CD14-positive monocyte (primary cell): ENCODE data around the gene RNF212. TPM values are rescaled to one million over a fixed set of nuclear protein-coding genes. Genes with fewer than 3 reads are reported as not detected.

Experiments
- DNase-seq, 3 donors: peaks; one replicate each; pipeline ENCODE4 v3.0.0-alpha.2; 2011 to 2022
- H2AFZ ChIP-seq: 2 replicates; pipeline ENCODE4 v1.6.0; 2012; ENCODE audit warnings: mild to moderate bottlenecking, low read depth, low read length, inconsistent platforms; ENCODE audit not compliant: insufficient read depth, poor library complexity, severe bottlenecking
- H3K27ac ChIP-seq, 2 donors: 1 replicate in 1 of 2; 2 replicates in 1 of 2; pipeline ENCODE4 v1.5.1; 2012 to 2013; ENCODE audit warnings: low read length in 2 of 2, control low read depth in 1 of 2, inconsistent platforms in 1 of 2, low read depth in 1 of 2, mild to moderate bottlenecking in 1 of 2
- H3K27me3 ChIP-seq, 2 donors: one replicate each; pipeline versions ENCODE4 v1.6.0 to v1.6.1; 2011 to 2013; ENCODE audit warnings: low read length in 2 of 2; ENCODE audit not compliant: control insufficient read depth in 2 of 2, insufficient read depth in 2 of 2
- H3K36me3 ChIP-seq, 2 donors: replicated peaks in 1 of 2; 1 replicate in 1 of 2; 2 replicates in 1 of 2; pipeline versions ENCODE4 v1.5.1 to v1.6.1; 2012 to 2013; ENCODE audit warnings: low read length in 2 of 2, control low read depth in 1 of 2, inconsistent platforms in 1 of 2, mild to moderate bottlenecking in 1 of 2; ENCODE audit not compliant: insufficient read depth in 2 of 2, control insufficient read depth in 1 of 2
- H3K4me1 ChIP-seq, 2 donors: 1 replicate in 1 of 2; 2 replicates in 1 of 2; pipeline versions ENCODE4 v1.5.1 to v1.6.1; 2012 to 2013; ENCODE audit warnings: low read length in 2 of 2, control low read depth in 1 of 2, inconsistent platforms in 1 of 2, mild to moderate bottlenecking in 1 of 2, moderate library complexity in 1 of 2; ENCODE audit not compliant: insufficient read depth in 2 of 2, control insufficient read depth in 1 of 2
- H3K4me2 ChIP-seq: replicated peaks from 2 replicates; pipeline ENCODE3; 2012; ENCODE audit warnings: low read length, moderate library complexity, mild to moderate bottlenecking; ENCODE audit not compliant: poor library complexity, severe bottlenecking; ENCODE audit errors: extremely low read depth
- H3K4me3 ChIP-seq, 3 experiments: fragments of 200-600 bp in 1 of 3; sonication (generic) in 1 of 3; replicated peaks in 1 of 3; 1 replicate in 2 of 3; 2 replicates in 1 of 3; pipeline ENCODE4 v1.5.1; 2011 to 2013; ENCODE audit warnings: low read length in 3 of 3, mild to moderate bottlenecking in 3 of 3, control low read depth in 2 of 3, low read depth in 2 of 3, inconsistent platforms in 1 of 3, moderate library complexity in 1 of 3
- H3K79me2 ChIP-seq: 2 replicates; pipeline ENCODE4 v1.6.0; 2012; ENCODE audit warnings: mild to moderate bottlenecking, control low read depth, inconsistent platforms, low read length, moderate library complexity; ENCODE audit not compliant: insufficient read depth
- H3K9ac ChIP-seq: 2 replicates; pipeline ENCODE4 v1.6.0; 2017; ENCODE audit warnings: low read length, mild to moderate bottlenecking; ENCODE audit not compliant: insufficient read depth, poor library complexity, severe bottlenecking
- H3K9me3 ChIP-seq, 2 donors: replicated peaks in 1 of 2; 1 replicate in 1 of 2; 2 replicates in 1 of 2; pipeline versions ENCODE4 v1.5.1 to v1.6.1; 2012 to 2013; ENCODE audit warnings: low read length in 2 of 2, control low read depth in 1 of 2; ENCODE audit not compliant: control insufficient read depth in 1 of 2, insufficient read depth in 1 of 2
- H4K20me1 ChIP-seq: 2 replicates; pipeline ENCODE4 v1.6.0; 2012; ENCODE audit warnings: mild to moderate bottlenecking, low read length, control low read depth, moderate library complexity; ENCODE audit not compliant: insufficient read depth
- H3K27ac Mint-ChIP-seq, 7 donors: one replicate each; pipeline ENCODE4 v1.8.0; 2020; ENCODE audit warnings: mild to moderate bottlenecking in 7 of 7, mixed read lengths in 7 of 7, moderate library complexity in 6 of 7, inconsistent platforms in 2 of 7
- H3K27me3 Mint-ChIP-seq, 3 donors: one replicate each; pipeline ENCODE4 v1.8.0; 2021 to 2022; ENCODE audit warnings: low read depth in 3 of 3, mild to moderate bottlenecking in 3 of 3, mixed read lengths in 3 of 3, moderate library complexity in 3 of 3, inconsistent platforms in 1 of 3
- H3K36me3 Mint-ChIP-seq, 2 donors: one replicate each; pipeline ENCODE4 v1.8.0; 2020; ENCODE audit warnings: mixed read lengths in 2 of 2, inconsistent platforms in 1 of 2, mild to moderate bottlenecking in 1 of 2
- H3K4me1 Mint-ChIP-seq: one replicate; pipeline ENCODE4 v1.8.0; 2020; ENCODE audit warnings: mild to moderate bottlenecking, mixed read lengths
- H3K4me3 Mint-ChIP-seq, 2 donors: one replicate each; pipeline ENCODE4 v1.8.0; 2020; ENCODE audit warnings: mild to moderate bottlenecking in 2 of 2, mixed read lengths in 2 of 2, moderate library complexity in 1 of 2
- H3K9me3 Mint-ChIP-seq, 7 donors: one replicate each; pipeline ENCODE4 v1.8.0; 2020 to 2022; ENCODE audit warnings: mixed read lengths in 7 of 7, mild to moderate bottlenecking in 6 of 7, moderate library complexity in 6 of 7, inconsistent platforms in 2 of 7
- WGBS: methylation state at CpG from one replicate; pipeline ENCODE4 v1.1.5; 2013; ENCODE audit warnings: missing lambda C conversion rate; ENCODE audit not compliant: insufficient coverage; 5-methylcytosine and 5-hydroxymethylcytosine counted together
- intact Hi-C, 2 donors: fragments of 100-400 bp; cut with micrococcal nuclease; formaldehyde crosslinking; loops; one replicate each; pipeline versions ENCODE4 v1.15.0 to v1.15.1; 2023
- polyA plus RNA-seq, 3 donors: library from polyadenylated mRNA; depleted of rRNA in 1 of 3; unstranded in 2 of 3; stranded (reverse) in 1 of 3; fragments of 300-500 nt in 2 of 3; fragments of >200 nt in 1 of 3; fragmentation: Illumina TruSeq in 2 of 3; gene quantifications; 1 replicate in 2 of 3; 2 replicates in 1 of 3; pipeline ENCODE4 v1.2.3, GENCODE V29; 2012 to 2021
- TF ChIP-seq, protein P1 (sequence below): fragments of 200-600 bp; IDR thresholded peaks from one replicate; pipeline ENCODE4 v1.8.0; 2022; ENCODE audit warnings: antibody characterized with exemption, mild to moderate bottlenecking

RNF212 gene
- polyA plus RNA-seq, 3 donors: 0.17 to 0.83 TPM; not detected in 1

GRCh38 chr4:1028574-1029220 is 84.7 kb downstream of the RNF212 start:
- DNase-seq: no peak
- intact Hi-C loops: no loop called here
- TF ChIP-seq, protein P1, sequence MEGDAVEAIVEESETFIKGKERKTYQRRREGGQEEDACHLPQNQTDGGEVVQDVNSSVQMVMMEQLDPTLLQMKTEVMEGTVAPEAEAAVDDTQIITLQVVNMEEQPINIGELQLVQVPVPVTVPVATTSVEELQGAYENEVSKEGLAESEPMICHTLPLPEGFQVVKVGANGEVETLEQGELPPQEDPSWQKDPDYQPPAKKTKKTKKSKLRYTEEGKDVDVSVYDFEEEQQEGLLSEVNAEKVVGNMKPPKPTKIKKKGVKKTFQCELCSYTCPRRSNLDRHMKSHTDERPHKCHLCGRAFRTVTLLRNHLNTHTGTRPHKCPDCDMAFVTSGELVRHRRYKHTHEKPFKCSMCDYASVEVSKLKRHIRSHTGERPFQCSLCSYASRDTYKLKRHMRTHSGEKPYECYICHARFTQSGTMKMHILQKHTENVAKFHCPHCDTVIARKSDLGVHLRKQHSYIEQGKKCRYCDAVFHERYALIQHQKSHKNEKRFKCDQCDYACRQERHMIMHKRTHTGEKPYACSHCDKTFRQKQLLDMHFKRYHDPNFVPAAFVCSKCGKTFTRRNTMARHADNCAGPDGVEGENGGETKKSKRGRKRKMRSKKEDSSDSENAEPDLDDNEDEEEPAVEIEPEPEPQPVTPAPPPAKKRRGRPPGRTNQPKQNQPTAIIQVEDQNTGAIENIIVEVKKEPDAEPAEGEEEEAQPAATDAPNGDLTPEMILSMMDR: no peak
- Histone ChIP-seq H3K4me1 (no peaks in the 10 kb centered on the region), H2AFZ (no peak overlapping the region), H3K79me2 (no peaks in the 10 kb centered on the region), H4K20me1 (no peaks in the 10 kb centered on the region), H3K36me3 (no peaks in the 10 kb centered on the region), H3K9me3 (no peaks in the 10 kb centered on the region), H3K27me3 (no peaks in the 10 kb centered on the region), H3K4me2 (no peak overlapping the region), H3K4me3 (no peak overlapping the region), H3K9ac (no peak overlapping the region), H3K27ac (no peak overlapping the region)
- Mint-ChIP-seq H3K4me3 (no peak overlapping the region), H3K9me3 (peaks cover 0 to 5% (median 0%) of the 10 kb centered on the region in 7 donors), H3K27me3 (peaks cover 2 to 16% (median 5%) of the 10 kb centered on the region in 3 donors), H3K4me1 (peaks cover 4% of the 10 kb centered on the region), H3K27ac (no peak overlapping the region), H3K36me3 (peaks cover 6 to 8% of the 10 kb centered on the region in 2 donors)
- WGBS: 88% methylated on average over 34 of the region's 36 CpGs

GRCh38 chr4:1027915-1028238 is 85.5 kb downstream of the RNF212 start:
- H3K9me3 Mint-ChIP-seq: peaks cover 0 to 6% (median 0%) of the 10 kb centered on the region in 7 donors
- H3K36me3 Mint-ChIP-seq: peaks cover 6 to 8% of the 10 kb centered on the region in 2 donors
- Histone ChIP-seq H3K27me3 (no peaks in the 10 kb centered on the region), H4K20me1 (no peaks in the 10 kb centered on the region), H3K4me3 (no peak overlapping the region), H3K4me1 (no peaks in the 10 kb centered on the region), H2AFZ (no peak overlapping the region), H3K9me3 (no peaks in the 10 kb centered on the region), H3K4me2 (no peak overlapping the region), H3K36me3 (no peaks in the 10 kb centered on the region), H3K9ac (no peak overlapping the region), H3K79me2 (no peaks in the 10 kb centered on the region), H3K27ac (no peak overlapping the region)
- WGBS: 81% methylated on average over 9 of the region's 9 CpGs
- TF ChIP-seq, protein P1: no peak
- intact Hi-C loops: no loop called here
- no peak overlapping the region for H3K27ac Mint-ChIP-seq
- no peak for DNase-seq
- peaks cover 2 to 16% (median 5%) of the 10 kb centered on the region in 3 donors for H3K27me3 Mint-ChIP-seq
- H3K4me3 Mint-ChIP-seq: no peak overlapping the region
- peaks cover 4% of the 10 kb centered on the region for H3K4me1 Mint-ChIP-seq
